H54 (cell line): ENCODE data around the gene SLC25A14.

ENCODE experiments used
- DNase-seq: peaks from one replicate; pipeline ENCODE4 v3.0.0; 2011; ENCODE audit warnings: low spot score, mixed read lengths; ENCODE audit not compliant: insufficient read length
- FAIRE-seq: peaks from 3 replicates; lab custom pipeline; 2011; peaks lifted over from hg19 to GRCh38; lab: Jason Lieb, UNC
- POLR2A ChIP-seq: IDR thresholded peaks from 2 replicates; pipeline ENCODE4 v1.6.1; 2011; ENCODE audit warnings: low read depth, mild to moderate bottlenecking, low read length

SLC25A14 gene

GRCh38 chrX:130414800-130415199 lies 75.1 kb downstream of the SLC25A14 start:
- no peak for DNase-seq

DNA sequence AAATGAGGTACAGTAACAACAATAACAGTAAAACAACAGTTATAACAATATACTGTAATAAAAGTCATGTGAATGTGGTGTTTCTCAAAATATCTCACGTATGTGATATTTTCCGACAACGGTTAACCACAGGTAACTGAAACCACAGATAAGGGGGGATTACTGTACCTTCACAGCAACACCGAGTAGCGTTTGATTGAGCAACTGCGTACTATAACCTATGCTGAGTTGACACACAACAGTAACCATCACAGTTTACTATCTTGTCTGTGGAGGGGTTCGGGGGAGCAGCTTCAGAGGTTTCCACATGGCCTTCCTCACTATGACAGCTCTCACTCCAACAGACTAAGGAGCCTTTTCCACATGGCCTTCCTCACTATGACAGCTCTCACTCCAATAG lies 75.5 kb downstream of the SLC25A14 start:
- DNase-seq (no peak), FAIRE-seq (no peak)
- no peak for TF ChIP-seq POLR2A

More at GRCh38 chrX:130414800-130415199, 75.1 kb downstream of the SLC25A14 start:
- no peak for FAIRE-seq
- no peak for TF ChIP-seq POLR2A

DNA sequence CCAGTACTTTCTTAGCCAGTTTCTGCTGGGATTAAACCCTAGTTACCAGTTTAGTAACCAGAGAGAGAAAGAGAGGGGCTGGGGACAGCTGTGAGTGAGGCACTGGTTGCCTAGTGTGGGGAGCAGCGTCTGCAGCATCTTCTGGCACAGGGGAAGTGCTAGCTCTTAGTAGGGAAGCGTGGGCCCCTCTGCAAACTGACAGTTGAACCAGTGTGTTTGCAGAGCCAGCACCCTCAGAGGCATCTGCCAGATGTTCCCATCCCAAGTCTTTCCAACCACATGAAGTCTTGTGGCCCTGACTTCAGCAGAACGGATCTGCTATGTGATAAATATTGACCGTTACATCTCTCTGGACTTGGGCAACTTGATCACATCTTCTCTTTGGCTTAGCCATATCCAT lies 77.1 kb downstream of the SLC25A14 start:
- TF ChIP-seq POLR2A, result no peak
- DNase-seq (no peak), FAIRE-seq (no peak)

- FAIRE-seq, result no peak
- DNase-seq, result no peak
- no peak for TF ChIP-seq POLR2A
These were observed 78.3 kb downstream of the SLC25A14 start for GRCh38 chrX:130418066-130418465.

DNA sequence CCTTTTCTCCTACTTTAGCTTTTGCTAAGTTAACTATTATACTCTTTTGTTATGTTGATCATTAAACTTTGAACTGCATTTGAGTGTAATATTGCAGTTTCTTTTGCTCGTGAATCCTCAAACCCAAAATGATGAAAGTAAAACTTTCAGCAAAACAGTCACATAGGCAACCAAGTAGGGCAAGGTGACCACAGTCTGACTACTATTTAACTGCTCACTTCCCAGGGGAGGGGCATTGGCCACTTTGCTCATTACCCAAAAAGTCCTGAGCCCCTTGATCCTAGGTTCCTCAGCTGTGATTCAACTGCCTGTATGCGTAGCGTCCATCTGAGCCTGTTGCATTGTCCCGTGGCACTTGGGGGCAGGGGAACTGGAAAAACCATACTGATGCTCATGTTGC lies 79.0 kb downstream of the SLC25A14 start:
- DNase-seq, result no peak
- no peak for TF ChIP-seq POLR2A
- FAIRE-seq, result no peak

DNA sequence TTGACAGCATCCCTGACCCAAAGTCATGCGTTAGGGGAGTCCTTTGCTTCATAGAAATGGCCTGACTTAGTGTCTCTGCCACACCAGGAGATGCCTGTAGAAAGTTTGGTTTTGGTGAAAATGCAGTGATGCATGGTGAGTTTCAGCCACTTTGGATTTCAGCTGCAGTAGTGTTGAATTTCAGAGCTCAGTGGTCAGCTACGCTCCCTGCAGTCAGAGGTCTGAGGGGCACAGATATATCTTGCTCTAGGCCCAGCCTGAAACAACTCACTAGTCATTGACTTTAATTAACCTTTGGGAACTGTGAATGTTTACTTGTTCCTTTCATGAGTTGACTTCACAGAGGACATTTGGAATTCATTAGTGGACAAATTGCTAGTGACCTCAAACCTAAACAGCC lies 79.5 kb downstream of the SLC25A14 start:
- no peak for FAIRE-seq
- TF ChIP-seq POLR2A, result no peak
- DNase-seq, result no peak
